A204.1 (cell line): ENCODE data around the gene SLC22A4.
A peak's percentile ranks its signal among the peaks of the same experiment; 100 is the strongest.

Experiments used
- FAIRE-seq: peaks from 2 replicates; lab custom pipeline; 2012; peaks lifted over from hg19 to GRCh38; lab: Jason Lieb, UNC

SLC22A4 gene

GRCh38 chr5:132376694-132377641 is 82.8 kb downstream of the SLC22A4 start:
- FAIRE-seq = no peak

GRCh38 chr5:132377738-132378137 is 83.5 kb downstream of the SLC22A4 start:
- no peak for FAIRE-seq

GRCh38 chr5:132378580-132378979 is 84.4 kb downstream of the SLC22A4 start:
- FAIRE-seq = no peak

GRCh38 chr5:132380047-132380446 is 85.9 kb downstream of the SLC22A4 start:
- no peak for FAIRE-seq

GRCh38 chr5:132380741-132381140 is 86.5 kb downstream of the SLC22A4 start:
- no peak for FAIRE-seq

GRCh38 chr5:132381614-132382013 is 87.4 kb downstream of the SLC22A4 start:
- FAIRE-seq = no peak

GRCh38 chr5:132383261-132383660 is 89.1 kb downstream of the SLC22A4 start:
- FAIRE-seq = no peak

GRCh38 chr5:132383984-132384383 is 89.8 kb downstream of the SLC22A4 start:
- no peak for FAIRE-seq

- FAIRE-seq = no peak
Measured at GRCh38 chr5:132384506-132385050, 90.4 kb downstream of the SLC22A4 start.

GRCh38 chr5:132385326-132386105 is 91.3 kb downstream of the SLC22A4 start:
- peak; percentile 39 for FAIRE-seq

- no peak for FAIRE-seq
Measured at GRCh38 chr5:132386644-132387286, 92.6 kb downstream of the SLC22A4 start.

- no peak for FAIRE-seq
Measured at GRCh38 chr5:132387640-132388117, 93.5 kb downstream of the SLC22A4 start.

- FAIRE-seq = no peak
Measured at GRCh38 chr5:132388244-132389050, 94.3 kb downstream of the SLC22A4 start.

- no peak for FAIRE-seq
Measured at GRCh38 chr5:132389051-132389331, 94.8 kb downstream of the SLC22A4 start.

- FAIRE-seq = no peak
Measured at GRCh38 chr5:132389585-132390286, 95.5 kb downstream of the SLC22A4 start.

GRCh38 chr5:132391247-132391646 is 97.1 kb downstream of the SLC22A4 start:
- FAIRE-seq = no peak

- FAIRE-seq = no peak
Measured at GRCh38 chr5:132391870-132392269, 97.7 kb downstream of the SLC22A4 start.

GRCh38 chr5:132392411-132392810 is 98.2 kb downstream of the SLC22A4 start:
- FAIRE-seq = no peak

- no peak for FAIRE-seq
Measured at GRCh38 chr5:132392978-132393825, 99.0 kb downstream of the SLC22A4 start.
